Kidney (tissue), 14 donors: Measurements from ENCODE around the gene NINL. TPM values are rescaled to one million over a fixed set of nuclear protein-coding genes. Genes with fewer than 3 reads are reported as not detected.

ENCODE experiments used
- DNase-seq, 5 donors: peaks; one replicate each; pipeline ENCODE4 v3.0.0-alpha.2; 2013 to 2020
- FAIRE-seq: peaks from 2 replicates; lab custom pipeline; 2012; peaks lifted over from hg19 to GRCh38; lab: Jason Lieb, UNC
- H3K27ac ChIP-seq, 2 donors: one replicate each; pipeline ENCODE4 v1.7.0; 2013; ENCODE audit warnings: low read depth in 2 of 2, low read length in 2 of 2, inconsistent platforms in 1 of 2
- H3K27me3 ChIP-seq: one replicate; pipeline ENCODE4 v1.7.1; 2013; ENCODE audit warnings: low read length, inconsistent platforms; ENCODE audit not compliant: control insufficient read depth, insufficient read depth
- H3K36me3 ChIP-seq, 3 donors: one replicate each; pipeline versions ENCODE4 v1.7.0 to v1.7.1; 2013; ENCODE audit warnings: low read length in 3 of 3, control low read depth in 1 of 3, inconsistent platforms in 1 of 3; ENCODE audit not compliant: insufficient read depth in 3 of 3, control insufficient read depth in 2 of 3
- H3K4me1 ChIP-seq, 3 donors: one replicate each; pipeline versions ENCODE4 v1.7.0 to v1.7.1; 2013; ENCODE audit warnings: low read length in 3 of 3, inconsistent platforms in 1 of 3, low read depth in 1 of 3; ENCODE audit not compliant: control insufficient read depth in 2 of 3, insufficient read depth in 2 of 3
- H3K4me3 ChIP-seq, 3 donors: one replicate each; pipeline versions ENCODE4 v1.7.0 to v1.8.1; 2013; ENCODE audit warnings: low read length in 3 of 3, control low read depth in 1 of 3, inconsistent platforms in 1 of 3
- H3K9ac ChIP-seq, 3 donors: one replicate each; pipeline versions ENCODE4 v1.7.0 to v1.7.1; 2013; ENCODE audit warnings: low read length in 3 of 3, control low read depth in 1 of 3, inconsistent platforms in 1 of 3
- H3K9me3 ChIP-seq, 3 donors: one replicate each; pipeline versions ENCODE4 v1.7.0 to v1.7.1; 2013; ENCODE audit warnings: low read length in 3 of 3, control low read depth in 1 of 3, inconsistent platforms in 1 of 3; ENCODE audit not compliant: control insufficient read depth in 2 of 3, insufficient read depth in 1 of 3
- CTCF ChIP-seq: IDR thresholded peaks from 3 replicates; pipeline ENCODE4 v1.5.1; 2012; ENCODE audit warnings: mild to moderate bottlenecking, moderate library complexity, borderline replicate concordance; ENCODE audit not compliant: insufficient read depth; ENCODE audit errors: extremely low read depth
- intact Hi-C: fragments of 100-400 bp; cut with DNase I; formaldehyde crosslinking; loops from one replicate; pipeline ENCODE4 v1.11.1; 2022
- polyA plus RNA-seq: library from polyadenylated mRNA; stranded (reverse); fragments of 350-450 nt; fragmentation: Illumina TruSeq; extraction: RNeasy Lipid Tissue Mini Kit (QIAGEN cat#74804); gene quantifications from one replicate; pipeline ENCODE4 v1.2.3, GENCODE V29; 2014; ENCODE audit warnings: low read depth, low replicate concordance; ENCODE audit not compliant: insufficient read depth
- total RNA-seq: library from RNA; stranded (reverse); fragmentation: NEBNext Ultra II Directional; extraction: Animal tissue kit (Norgen Biotek cat#: 25700); gene quantifications from one replicate; pipeline ENCODE4 v1.2.1, GENCODE V29; 2021
- donor health status: control.
- donor health status: control.
- donor health status: control.
- donor health status: control.
- donor health status: control.
- donor health status: DM: yes; HTN: yes; CAD: no.
- donor health status: Normal renal cell carcinoma (clear cell type).

The NINL gene
- total and polyA plus RNA-seq, 2 donors from 2014 or later: 23.4 to 25.2 TPM

GRCh38 chr20:25454153-25454900 is 131.0 kb downstream of the NINL start:
- DNase-seq (no peak), FAIRE-seq (no peak)
- H3K9ac ChIP-seq: no peak overlapping the region
- H3K9me3 ChIP-seq: no peaks in the 10 kb centered on the region
- no peak overlapping the region for H3K27ac ChIP-seq
- peaks cover 2 to 28% (median 15%) of the 10 kb centered on the region in 3 donors for H3K36me3 ChIP-seq
- no peak overlapping the region for H3K4me3 ChIP-seq
- intact Hi-C loops: no loop called here
- TF ChIP-seq CTCF: no peak
- no peaks in the 10 kb centered on the region for H3K27me3 ChIP-seq
- no peaks in the 10 kb centered on the region for H3K4me1 ChIP-seq

- Histone ChIP-seq H3K27me3 (no peaks in the 10 kb centered on the region), H3K4me1 (no peaks in the 10 kb centered on the region), H3K27ac (no peak overlapping the region), H3K9me3 (no peaks in the 10 kb centered on the region), H3K36me3 (peaks cover 2 to 20% (median 15%) of the 10 kb centered on the region in 3 donors), H3K4me3 (no peak overlapping the region), H3K9ac (no peak overlapping the region)
- DNase-seq (peak in 2 of 5 donors; percentile 12 to 21), FAIRE-seq (no peak)
- TF ChIP-seq CTCF: no peak
- intact Hi-C loops: no loop called here
Observed at GRCh38 chr20:25453035-25453810, 132.1 kb downstream of the NINL start.

- H3K9ac ChIP-seq: no peak overlapping the region
- DNase-seq (no peak), FAIRE-seq (no peak)
- TF ChIP-seq CTCF: no peak
- H3K9me3 ChIP-seq: no peaks in the 10 kb centered on the region
- no peaks in the 10 kb centered on the region for H3K27me3 ChIP-seq
- peaks cover 2 to 20% (median 15%) of the 10 kb centered on the region in 3 donors for H3K36me3 ChIP-seq
- H3K27ac ChIP-seq: no peak overlapping the region
- H3K4me3 ChIP-seq: no peak overlapping the region
- no peaks in the 10 kb centered on the region for H3K4me1 ChIP-seq
- intact Hi-C loops: no loop called here
Observed at GRCh38 chr20:25452333-25452732, 133.0 kb downstream of the NINL start.
